Left ventricle myocardium superior (tissue), 1 donor: ENCODE data around the gene SOWAHA. TPM values are rescaled to one million over a fixed set of nuclear protein-coding genes. Genes with fewer than 3 reads are reported as not detected.
A peak's percentile ranks its signal among the peaks of the same experiment; 100 is the strongest.

Experiments used
- ATAC-seq: fragments of 200-7000 bp; cut with Tn5 transposase; one replicate; pipeline ENCODE4 v1.9.1; 2020; ENCODE audit warnings: mild to moderate bottlenecking, moderate library complexity
- DNase-seq: peaks from one replicate; pipeline ENCODE4 v3.0.0-alpha.2; 2020
- intact Hi-C: fragments of 100-400 bp; cut with micrococcal nuclease; formaldehyde crosslinking; loops from one replicate; pipeline ENCODE4 v1.11.0; 2022
- total RNA-seq: library from RNA; stranded (reverse); fragmentation: NEBNext Ultra II Directional; extraction: Animal tissue kit (Norgen Biotek cat#: 25700); gene quantifications from one replicate; pipeline ENCODE4 v1.2.1, GENCODE V29; 2021
- donor health status: DM: no; HTN: yes; CAD: no; lungs with severe emphysema.

The SOWAHA gene
- total RNA-seq, 1 donor from 2014 or later = 0.17 TPM

GRCh38 chr5:132822650-132823480 lies 9.8 kb downstream of the SOWAHA start:
- peak; percentile 43 for DNase-seq
- intact Hi-C loops = no loop called here
- ATAC-seq = peak; percentile 29

GRCh38 chr5:132823481-132824050 lies 10.5 kb downstream of the SOWAHA start:
- intact Hi-C loops = no loop called here
- peak; percentile 24 for ATAC-seq
- no peak for DNase-seq

- DNase-seq = no peak
- no peak for ATAC-seq
- intact Hi-C loops = no loop called here
These were observed 11.3 kb downstream of the SOWAHA start for GRCh38 chr5:132824426-132824825.

- ATAC-seq (no peak), DNase-seq (no peak)
- intact Hi-C loops = no loop called here
These were observed 12.1 kb downstream of the SOWAHA start for GRCh38 chr5:132825033-132825833.

- intact Hi-C loops = no loop called here
- no peak for ATAC-seq
- DNase-seq = no peak
These were observed 12.8 kb downstream of the SOWAHA start for GRCh38 chr5:132825834-132826391.

- intact Hi-C loops = no loop called here
- ATAC-seq = no peak
- no peak for DNase-seq
These were observed 13.5 kb downstream of the SOWAHA start for GRCh38 chr5:132826424-132827082.

GRCh38 chr5:132827943-132828673 lies 15.0 kb downstream of the SOWAHA start:
- ATAC-seq (no peak), DNase-seq (no peak)
- intact Hi-C loops = no loop called here

GRCh38 chr5:132828846-132829494 lies 15.9 kb downstream of the SOWAHA start:
- intact Hi-C loops = no loop called here
- ATAC-seq (no peak), DNase-seq (no peak)

GRCh38 chr5:132829742-132830435 lies 16.8 kb downstream of the SOWAHA start:
- ATAC-seq (peak; percentile 94), DNase-seq (peak; percentile 89)
- intact Hi-C loops = no loop called here

GRCh38 chr5:132830436-132831094 lies 17.5 kb downstream of the SOWAHA start, which contains the start of gene SHROOM1:
TSS of gene SHROOM1 (minus strand) at chr5:132830647. CDS start at chr5:132826140, 4,507 bp downstream.
- ATAC-seq (peak; percentile 81), DNase-seq (peak; percentile 83)
- intact Hi-C loops = no loop called here

- intact Hi-C loops = no loop called here
- no peak for DNase-seq
- no peak for ATAC-seq
These were observed 18.2 kb downstream of the SOWAHA start for GRCh38 chr5:132831095-132831860.

GRCh38 chr5:132832612-132833011 lies 19.5 kb downstream of the SOWAHA start:
- DNase-seq (no peak), ATAC-seq (no peak)
- intact Hi-C loops = no loop called here

GRCh38 chr5:132834057-132834456 lies 21.0 kb downstream of the SOWAHA start:
- DNase-seq = no peak
- intact Hi-C loops = no loop called here
- ATAC-seq = no peak

GRCh38 chr5:132836852-132837251 lies 23.8 kb downstream of the SOWAHA start:
- DNase-seq (no peak), ATAC-seq (no peak)
- intact Hi-C loops = no loop called here

- no peak for ATAC-seq
- intact Hi-C loops = no loop called here
- DNase-seq = no peak
These were observed 24.8 kb downstream of the SOWAHA start for GRCh38 chr5:132837868-132838267.
